Endodermal cell (in vitro differentiated cells): ENCODE data around the gene VPS33A. TPM values are rescaled to one million over a fixed set of nuclear protein-coding genes. Genes with fewer than 3 reads are reported as not detected.
A peak's percentile ranks its signal among the peaks of the same experiment; 100 is the strongest.

Experiments used
- DNase-seq: peaks from one replicate; pipeline ENCODE4 v3.0.0-alpha.2; 2017
- H3K27ac ChIP-seq: 2 replicates; pipeline ENCODE4 v1.5.1; 2013; ENCODE audit warnings: mild to moderate bottlenecking, low read depth, low read length, moderate library complexity
- H3K27me3 ChIP-seq: 2 replicates; pipeline ENCODE4 v1.6.1; 2013; ENCODE audit warnings: mild to moderate bottlenecking, low read length, moderate library complexity; ENCODE audit not compliant: insufficient read depth, control insufficient read depth, poor library complexity, severe bottlenecking
- H3K36me3 ChIP-seq: 2 replicates; pipeline ENCODE4 v1.7.0; 2013; ENCODE audit warnings: mild to moderate bottlenecking, low read length, moderate library complexity; ENCODE audit not compliant: control insufficient read depth, insufficient read depth
- H3K4me1 ChIP-seq: one replicate; pipeline ENCODE4 v1.7.0; 2013; ENCODE audit warnings: low read length; ENCODE audit not compliant: control insufficient read depth, insufficient read depth
- H3K4me3 ChIP-seq: 2 replicates; pipeline ENCODE4 v1.5.1; 2013; ENCODE audit warnings: mild to moderate bottlenecking, low read length, moderate library complexity
- H3K9ac ChIP-seq: 2 replicates; pipeline ENCODE4 v1.6.1; 2013; ENCODE audit warnings: mild to moderate bottlenecking, low read length, moderate library complexity; ENCODE audit not compliant: poor library complexity, severe bottlenecking; ENCODE audit errors: extremely low read depth
- H3K9me3 ChIP-seq: 2 replicates; pipeline ENCODE4 v1.6.1; 2013; ENCODE audit warnings: mild to moderate bottlenecking, low read length, moderate library complexity; ENCODE audit not compliant: control insufficient read depth
- H3K27ac Mint-ChIP-seq: 2 replicates; pipeline ENCODE4 v1.8.0; 2020; ENCODE audit warnings: mixed read lengths
- H3K27me3 Mint-ChIP-seq: 2 replicates; pipeline ENCODE4 v1.8.0; 2021; ENCODE audit warnings: mild to moderate bottlenecking, mixed read lengths; ENCODE audit not compliant: insufficient read depth
- H3K36me3 Mint-ChIP-seq: 2 replicates; pipeline ENCODE4 v1.8.0; 2020; ENCODE audit warnings: low read depth, mixed read lengths
- H3K4me1 Mint-ChIP-seq: 2 replicates; pipeline ENCODE4 v1.8.0; 2020; ENCODE audit warnings: mixed read lengths
- H3K4me3 Mint-ChIP-seq: 2 replicates; pipeline ENCODE4 v1.8.0; 2020; ENCODE audit warnings: mild to moderate bottlenecking, moderate library complexity, mixed read lengths
- H3K9me3 Mint-ChIP-seq: 2 replicates; pipeline ENCODE4 v1.8.0; 2020; ENCODE audit warnings: mild to moderate bottlenecking, mixed read lengths
- WGBS, 2 experiments: methylation state at CpG; one replicate each; pipeline versions ENCODE4 v1.1.5 to v1.1.7; 2013; ENCODE audit warnings: missing lambda C conversion rate in 2 of 2, mixed read lengths in 1 of 2; ENCODE audit not compliant: insufficient coverage in 1 of 2, insufficient read length in 1 of 2; 5-methylcytosine and 5-hydroxymethylcytosine counted together
- total RNA-seq, 2 donors: library from RNA; stranded (reverse); fragmentation: NEBNext Ultra II Directional in 1 of 2; extraction: Animal tissue kit (Norgen Biotek cat#: 25700) in 1 of 2; gene quantifications; 2 replicates in 1 of 2; 3 replicates in 1 of 2; pipeline ENCODE4 v1.2.1, GENCODE V29; 2021
- TF ChIP-seq, protein P1 (sequence below): fragments of 200-600 bp; sonication (generic); conservative IDR thresholded peaks from 2 replicates; pipeline ENCODE4 v1.5.0; 2021; ENCODE audit warnings: antibody characterized with exemption, mild to moderate bottlenecking

The VPS33A gene
- total RNA-seq, 2 donors from 2014 or later = 50.6 to 52.8 TPM

DNA sequence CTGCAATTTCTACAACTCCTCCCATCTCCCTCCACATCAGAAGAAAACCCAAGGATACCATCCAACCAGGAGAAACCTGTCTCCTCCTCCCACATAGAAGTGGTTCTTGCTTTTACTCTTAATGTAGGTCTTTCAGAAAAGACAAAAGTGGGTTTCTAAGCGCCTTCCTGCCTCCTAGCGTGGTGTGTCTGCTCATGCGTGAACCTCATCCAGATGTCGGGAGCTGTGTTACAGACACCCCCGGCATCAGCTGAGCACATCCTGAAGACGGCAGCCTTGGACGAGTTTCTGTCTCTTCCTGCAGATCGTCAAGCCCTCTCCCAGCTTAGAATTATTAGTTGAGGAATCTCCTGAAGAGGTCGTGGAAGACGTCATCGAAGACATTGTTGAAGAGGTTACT is 73.9 kb downstream of the VPS33A start:
- H3K27me3 ChIP-seq = no peaks in the 10 kb centered on the region
- 92 to 94% methylated on average over 11 of the region's 11 CpGs for WGBS, 2 experiments
- no peak overlapping the region for H3K9ac ChIP-seq
- Mint-ChIP-seq H3K4me1 (no peaks in the 10 kb centered on the region), H3K27ac (no peak overlapping the region), H3K9me3 (peaks cover 3% of the 10 kb centered on the region), H3K4me3 (no peak overlapping the region), H3K36me3 (no peaks in the 10 kb centered on the region), H3K27me3 (peaks cover 6% of the 10 kb centered on the region)
- no peak overlapping the region for H3K27ac ChIP-seq
- no peaks in the 10 kb centered on the region for H3K4me1 ChIP-seq
- no peak for DNase-seq
- H3K9me3 ChIP-seq = no peaks in the 10 kb centered on the region
- H3K4me3 ChIP-seq = no peak overlapping the region
- H3K36me3 ChIP-seq = no peaks in the 10 kb centered on the region
- TF ChIP-seq, protein P1, sequence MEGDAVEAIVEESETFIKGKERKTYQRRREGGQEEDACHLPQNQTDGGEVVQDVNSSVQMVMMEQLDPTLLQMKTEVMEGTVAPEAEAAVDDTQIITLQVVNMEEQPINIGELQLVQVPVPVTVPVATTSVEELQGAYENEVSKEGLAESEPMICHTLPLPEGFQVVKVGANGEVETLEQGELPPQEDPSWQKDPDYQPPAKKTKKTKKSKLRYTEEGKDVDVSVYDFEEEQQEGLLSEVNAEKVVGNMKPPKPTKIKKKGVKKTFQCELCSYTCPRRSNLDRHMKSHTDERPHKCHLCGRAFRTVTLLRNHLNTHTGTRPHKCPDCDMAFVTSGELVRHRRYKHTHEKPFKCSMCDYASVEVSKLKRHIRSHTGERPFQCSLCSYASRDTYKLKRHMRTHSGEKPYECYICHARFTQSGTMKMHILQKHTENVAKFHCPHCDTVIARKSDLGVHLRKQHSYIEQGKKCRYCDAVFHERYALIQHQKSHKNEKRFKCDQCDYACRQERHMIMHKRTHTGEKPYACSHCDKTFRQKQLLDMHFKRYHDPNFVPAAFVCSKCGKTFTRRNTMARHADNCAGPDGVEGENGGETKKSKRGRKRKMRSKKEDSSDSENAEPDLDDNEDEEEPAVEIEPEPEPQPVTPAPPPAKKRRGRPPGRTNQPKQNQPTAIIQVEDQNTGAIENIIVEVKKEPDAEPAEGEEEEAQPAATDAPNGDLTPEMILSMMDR = no peak

- Mint-ChIP-seq H3K4me3 (no peak overlapping the region), H3K36me3 (no peaks in the 10 kb centered on the region)
These were observed 75.2 kb downstream of the VPS33A start for GRCh38 chr12:122190842-122191668.

DNA sequence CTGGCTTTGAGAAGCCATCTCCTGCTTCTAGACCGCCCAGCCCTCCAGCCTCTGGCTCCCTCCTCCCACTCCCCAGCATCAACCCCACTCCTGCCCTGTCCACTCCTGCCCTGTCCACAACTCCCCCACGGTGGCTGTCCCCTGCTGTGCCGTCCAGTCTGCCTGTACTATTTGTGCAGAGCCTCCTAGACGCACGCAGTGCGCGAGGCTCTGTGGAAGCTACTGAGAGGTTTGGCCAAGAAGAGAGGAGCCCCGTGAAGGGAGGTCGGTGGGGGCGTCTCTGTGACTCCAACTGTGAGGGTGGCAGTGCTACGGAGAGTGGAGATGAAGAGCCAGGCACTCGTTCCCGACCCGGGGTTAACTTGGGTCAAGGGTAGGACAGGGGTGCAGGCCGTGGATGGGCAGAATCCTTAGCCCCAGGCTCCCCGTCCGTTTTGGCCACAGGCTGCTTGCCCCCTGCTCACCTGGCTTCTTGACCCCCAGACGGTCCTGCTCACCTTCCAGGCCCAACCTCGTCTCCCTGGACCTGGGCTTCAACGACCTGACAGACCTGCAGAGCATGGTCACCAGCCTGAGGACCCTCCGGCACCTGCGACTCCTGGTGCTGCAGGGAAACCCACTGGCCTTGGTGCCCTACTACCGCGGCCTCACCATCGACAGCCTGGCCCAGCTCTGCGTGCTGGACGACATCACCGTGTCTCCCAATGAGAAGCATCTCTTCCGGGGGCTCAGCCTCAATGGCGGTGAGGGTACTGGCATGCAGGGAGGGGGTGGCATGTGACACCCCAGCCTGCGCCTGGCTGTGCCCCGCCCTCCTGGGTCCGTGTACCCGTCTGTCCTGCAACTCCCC is 76.4 kb downstream of the VPS33A start:
- no peaks in the 10 kb centered on the region for H3K9me3 ChIP-seq
- TF ChIP-seq, protein P1 = no peak
- H3K27ac Mint-ChIP-seq = no peak overlapping the region
- no peaks in the 10 kb centered on the region for H3K36me3 Mint-ChIP-seq
- H3K4me1 ChIP-seq = no peaks in the 10 kb centered on the region
- H3K36me3 ChIP-seq = no peaks in the 10 kb centered on the region
- DNase-seq = no peak
- H3K27me3 ChIP-seq = peaks cover under 1% of the 10 kb centered on the region
- no peak overlapping the region for H3K4me3 Mint-ChIP-seq
- H3K4me1 Mint-ChIP-seq = no peaks in the 10 kb centered on the region
- H3K27ac ChIP-seq = no peak overlapping the region
- WGBS, 2 experiments = 92 to 93% methylated on average over 21 to 34 of the region's 34 CpGs
- H3K27me3 Mint-ChIP-seq = peaks cover 4% of the 10 kb centered on the region
- H3K9me3 Mint-ChIP-seq = peaks cover under 1% of the 10 kb centered on the region
- no peak overlapping the region for H3K4me3 ChIP-seq
- no peak overlapping the region for H3K9ac ChIP-seq

More at GRCh38 chr12:122190842-122191668, 75.2 kb downstream of the VPS33A start:
- Histone ChIP-seq H3K9ac (no peak overlapping the region), H3K36me3 (no peaks in the 10 kb centered on the region), H3K9me3 (no peaks in the 10 kb centered on the region), H3K27me3 (no peaks in the 10 kb centered on the region), H3K4me3 (no peak overlapping the region), H3K4me1 (no peaks in the 10 kb centered on the region), H3K27ac (no peak overlapping the region)
- peak; percentile 98 for DNase-seq
- Mint-ChIP-seq H3K27ac (no peak overlapping the region), H3K27me3 (peaks cover 6% of the 10 kb centered on the region), H3K9me3 (peaks cover 3% of the 10 kb centered on the region), H3K4me1 (no peaks in the 10 kb centered on the region)
- TF ChIP-seq, protein P1 = peak; percentile 93
- WGBS, 2 experiments = 51 to 69% methylated on average over 6 to 18 of the region's 18 CpGs
